ENCODE data around the gene MAP2K6. TPM values are rescaled to one million over a fixed set of nuclear protein-coding genes. Genes with fewer than 3 reads are reported as not detected.

The MAP2K6 gene
- total RNA-seq, 2 experiments from 2014 or later, result 1.6 to 1.7 TPM

DNA sequence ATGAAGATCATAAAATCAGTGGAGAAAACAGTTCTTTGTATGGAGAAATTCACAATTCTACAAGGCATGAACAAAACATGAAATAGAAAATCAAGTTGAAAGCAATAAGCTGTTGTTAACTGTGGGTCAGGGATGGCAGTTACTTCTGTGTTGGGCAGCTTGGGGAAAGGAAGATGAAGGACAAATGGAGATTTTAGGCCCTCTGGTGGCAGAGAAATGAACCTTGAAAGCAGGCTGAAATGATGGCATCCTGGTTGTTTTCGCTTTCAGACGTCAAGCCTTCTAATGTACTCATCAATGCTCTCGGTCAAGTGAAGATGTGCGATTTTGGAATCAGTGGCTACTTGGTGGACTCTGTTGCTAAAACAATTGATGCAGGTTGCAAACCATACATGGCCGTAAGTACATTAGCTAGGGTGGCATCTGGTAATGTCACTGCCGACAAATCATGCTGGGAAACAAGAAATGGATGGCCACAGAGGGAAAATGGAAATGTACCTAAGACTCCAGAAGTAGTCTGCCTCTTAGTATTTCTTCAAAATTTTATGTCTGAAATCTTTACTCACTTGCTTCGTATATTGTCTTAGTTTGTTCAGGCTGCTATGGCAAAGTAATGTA, 108.9 kb downstream of the MAP2K6 start:
- POLR2A ChIA-PET, result no interaction called here

DNA sequence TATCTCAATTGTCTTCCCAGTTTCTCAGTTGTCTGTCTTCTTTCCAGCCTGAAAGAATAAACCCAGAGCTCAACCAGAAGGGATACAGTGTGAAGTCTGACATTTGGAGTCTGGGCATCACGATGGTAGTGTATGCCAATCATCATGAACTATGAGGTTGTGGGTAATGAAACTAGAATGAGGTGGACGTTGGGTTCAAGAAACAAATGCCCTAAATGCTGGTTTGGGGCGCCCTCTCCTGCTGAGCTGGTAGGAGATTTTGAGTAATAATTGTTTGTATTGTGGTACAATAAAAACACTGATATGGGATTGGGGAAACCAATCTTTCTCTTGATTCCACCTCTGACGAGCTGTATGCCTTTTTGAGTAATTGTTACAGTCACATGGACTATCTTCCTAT, 110.4 kb downstream of the MAP2K6 start:
- ChIA-PET POLR2A (no interaction called here), CTCF (interaction anchor here (1.6 kb wide), 1 partner anchor 10 kb away, joined by 5 read pairs; no protein-coding TSS in a partner anchor)

More for the DNA sequence above, 108.9 kb downstream of the MAP2K6 start:
- CTCF ChIA-PET, result interaction anchor here (0.7 kb wide), 1 partner anchor 21 kb away, joined by 3 read pairs; no protein-coding TSS in a partner anchor

DNA sequence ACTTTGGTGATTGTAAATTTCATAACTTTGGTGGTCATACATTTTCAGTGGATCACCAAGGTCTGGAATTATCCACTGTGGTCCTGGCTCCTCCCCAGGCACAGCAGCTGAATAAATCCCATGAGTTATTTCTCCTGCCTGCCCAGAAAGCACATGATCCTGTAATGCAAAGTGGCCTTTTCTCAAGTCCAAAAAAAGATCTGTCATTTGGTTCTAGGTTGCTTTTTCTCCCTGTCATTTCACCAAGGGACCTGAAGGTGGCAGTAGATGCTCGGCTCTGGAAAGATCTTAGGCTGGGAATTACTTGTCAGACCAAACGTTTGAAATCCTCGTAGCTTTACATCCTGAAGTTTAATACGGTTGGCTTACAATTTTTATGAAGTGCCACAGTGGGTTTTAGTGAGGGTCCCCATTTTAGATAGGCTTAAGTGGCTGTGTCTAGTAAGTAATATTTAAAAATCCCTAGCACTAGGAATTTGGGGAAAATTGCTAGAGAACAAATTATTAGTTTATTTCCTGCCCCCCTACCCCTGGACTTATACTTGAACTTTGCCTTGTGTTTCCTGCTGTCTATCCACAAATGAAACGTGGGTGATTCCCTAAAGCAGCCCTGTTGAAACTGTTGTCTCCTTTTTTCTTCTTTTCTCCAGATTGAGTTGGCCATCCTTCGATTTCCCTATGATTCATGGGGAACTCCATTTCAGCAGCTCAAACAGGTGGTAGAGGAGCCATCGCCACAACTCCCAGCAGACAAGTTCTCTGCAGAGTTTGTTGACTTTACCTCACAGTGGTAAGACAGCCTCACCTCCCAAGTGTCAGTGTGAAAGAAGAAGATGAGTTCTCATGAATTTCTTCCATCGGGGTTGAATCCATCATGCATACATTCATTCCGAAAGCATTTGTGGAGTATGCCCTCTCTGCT, 111.7 kb downstream of the MAP2K6 start:
- ChIA-PET CTCF (interaction anchor here (0.6 to 1.4 kb wide), 2 partner anchors 36 to 115 kb away, joined by 3 to 4 read pairs; no protein-coding TSS in a partner anchor), POLR2A (no interaction called here)

DNA sequence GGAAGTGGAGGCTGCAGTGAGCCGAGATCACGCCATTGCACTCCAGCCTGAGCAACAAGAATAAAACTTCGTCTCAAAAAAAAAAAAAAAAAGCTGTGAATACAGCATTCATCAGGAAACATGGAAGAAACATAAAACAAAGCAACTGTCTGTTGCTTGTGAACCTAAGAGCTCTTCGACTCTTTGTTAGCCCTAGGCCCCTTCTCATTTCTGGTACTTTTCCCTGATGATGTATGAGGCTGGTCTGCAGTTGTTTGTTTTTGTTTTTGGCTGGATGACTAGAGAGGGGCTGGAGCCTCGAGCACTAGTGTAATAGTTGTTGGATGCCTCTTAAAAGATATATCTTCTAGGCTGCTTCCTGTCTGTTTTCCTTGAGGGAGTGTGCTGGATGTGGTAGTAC, 113.5 kb downstream of the MAP2K6 start:
- CTCF ChIA-PET, result interaction anchor here (1.1 kb wide), 1 partner anchor 35 kb away, joined by 3 read pairs; no protein-coding TSS in a partner anchor
- POLR2A ChIA-PET, result no interaction called here

DNA sequence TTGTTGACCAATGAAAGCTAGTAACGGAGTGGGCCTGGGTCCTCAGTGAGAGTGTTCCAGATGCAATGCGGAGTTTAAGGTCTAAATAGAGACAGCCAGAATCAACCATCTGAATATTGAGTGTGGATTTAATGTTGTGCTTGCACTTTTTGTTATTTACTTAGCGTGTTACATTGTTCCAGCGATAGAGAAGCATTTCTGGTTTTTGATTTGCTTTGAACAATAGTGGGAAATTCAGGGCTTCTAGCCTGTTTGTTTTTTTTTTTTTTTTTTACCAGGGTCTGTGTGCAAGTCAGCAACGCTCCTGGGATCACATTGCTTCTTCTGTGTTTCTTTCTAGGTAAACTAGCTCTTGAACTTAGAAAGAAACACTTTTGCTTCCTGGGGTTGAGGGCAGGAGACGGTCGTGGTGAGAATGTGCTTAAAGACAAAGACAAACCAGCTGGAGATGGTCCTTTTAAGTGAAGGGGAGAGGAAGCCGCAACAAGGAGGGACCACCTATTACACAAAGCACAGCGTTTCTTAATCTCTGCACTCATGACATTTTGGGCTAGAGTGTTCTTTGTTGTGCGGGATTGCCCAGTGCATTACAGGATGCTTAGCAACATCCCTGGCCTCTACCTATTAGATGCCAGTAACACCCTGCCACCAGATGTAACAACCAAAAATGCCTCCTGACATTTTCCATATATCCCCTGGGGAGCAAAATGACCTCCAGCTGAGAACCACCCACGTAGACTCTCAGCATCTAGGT, 119.2 kb downstream of the MAP2K6 start:
- CTCF ChIA-PET, result interaction anchor here (1.7 kb wide), 1 partner anchor 9 kb away, joined by 5 read pairs; no protein-coding TSS in a partner anchor
- POLR2A ChIA-PET, result no interaction called here

DNA sequence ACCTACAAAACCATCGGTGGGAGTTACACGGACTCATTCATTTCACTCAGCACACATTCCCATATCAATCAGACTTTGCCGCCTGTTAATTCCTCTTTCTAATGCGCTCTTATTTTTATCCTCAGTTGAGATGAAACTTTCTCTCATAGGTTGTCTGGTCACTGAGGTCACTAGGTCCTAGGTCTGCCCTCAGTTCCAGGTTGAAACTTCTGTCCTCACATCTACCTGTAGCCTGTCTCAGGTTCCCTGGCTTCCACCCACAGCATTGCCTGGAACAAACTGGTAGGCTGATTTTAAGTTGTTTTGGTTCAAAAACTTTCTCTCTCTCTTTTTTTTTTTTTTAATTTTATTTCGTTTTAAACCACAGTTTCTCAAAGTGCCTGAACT, 119.7 kb downstream of the MAP2K6 start:
- ChIA-PET CTCF (interaction anchor here (1.7 kb wide), 1 partner anchor 10 kb away, joined by 5 read pairs; no protein-coding TSS in a partner anchor), POLR2A (no interaction called here)

DNA sequence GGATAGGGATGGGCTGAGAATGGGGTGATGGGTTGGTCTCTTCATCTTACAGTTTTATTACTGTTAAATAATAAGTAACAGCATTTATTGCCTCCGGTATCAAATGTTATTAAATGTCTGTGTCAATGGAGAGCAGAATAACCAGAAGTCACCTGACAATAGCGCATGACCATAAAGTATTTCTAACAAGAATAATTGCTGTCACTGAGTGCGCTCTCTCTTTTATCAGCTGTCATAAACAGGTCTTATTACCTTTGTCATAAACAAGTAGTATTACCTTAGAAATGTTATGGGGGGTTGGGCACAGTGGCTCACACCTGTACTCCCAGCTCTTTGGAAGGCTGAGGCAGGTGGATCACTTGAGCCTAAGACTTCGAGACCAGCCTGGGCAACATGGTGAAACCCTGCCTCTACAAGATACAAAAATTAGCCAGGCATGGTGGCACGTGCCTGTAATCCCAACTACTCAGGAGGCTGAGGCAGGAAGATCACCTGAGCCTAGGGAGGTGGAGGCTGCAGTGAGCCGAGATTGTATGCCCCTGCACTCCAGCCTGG, 120.6 kb downstream of the MAP2K6 start:
- ChIA-PET POLR2A (no interaction called here), CTCF (interaction anchor here (1.7 kb wide), 1 partner anchor 10 kb away, joined by 5 read pairs; no protein-coding TSS in a partner anchor)

DNA sequence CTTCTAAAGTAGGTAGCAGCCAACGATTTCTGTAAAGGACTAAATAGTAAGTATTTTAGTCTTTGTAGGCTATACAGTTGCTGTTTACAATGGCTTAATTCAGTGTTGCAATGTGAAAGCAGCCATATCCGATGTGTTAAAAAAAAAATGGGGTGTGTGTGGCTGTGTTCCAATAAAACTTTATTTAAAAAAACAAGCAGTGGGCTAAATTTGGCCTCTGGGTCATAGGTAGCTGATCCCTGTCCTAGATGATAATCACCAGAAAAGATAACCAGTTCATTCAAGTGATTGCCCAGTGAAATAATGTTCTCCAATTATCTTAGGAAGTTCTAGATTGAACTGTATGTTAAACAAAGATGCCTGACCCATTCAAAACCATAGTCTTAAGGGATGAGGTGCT, 124.3 kb downstream of the MAP2K6 start:
- ChIA-PET POLR2A (no interaction called here), CTCF (no interaction called here)

DNA sequence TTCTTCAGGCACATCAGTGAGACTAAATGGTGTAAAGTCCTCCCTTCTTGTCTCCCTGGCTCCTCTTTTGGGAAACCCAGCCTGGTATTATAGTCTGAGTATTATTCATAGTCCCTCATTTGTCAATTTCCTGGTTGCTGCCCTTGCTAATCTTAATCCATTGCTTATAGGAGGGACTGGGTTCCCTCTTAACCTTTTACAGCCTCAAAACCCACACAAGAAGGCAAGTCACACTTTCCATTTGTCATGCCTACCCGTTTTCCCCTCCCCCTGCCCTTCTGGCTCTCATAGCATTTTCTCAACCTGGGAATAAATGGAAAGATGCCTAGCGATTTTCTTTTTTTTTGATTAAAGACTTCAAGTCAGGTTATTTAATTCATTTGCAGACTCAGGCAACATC, 124.8 kb downstream of the MAP2K6 start:
- POLR2A ChIA-PET, result no interaction called here
- CTCF ChIA-PET, result no interaction called here

DNA sequence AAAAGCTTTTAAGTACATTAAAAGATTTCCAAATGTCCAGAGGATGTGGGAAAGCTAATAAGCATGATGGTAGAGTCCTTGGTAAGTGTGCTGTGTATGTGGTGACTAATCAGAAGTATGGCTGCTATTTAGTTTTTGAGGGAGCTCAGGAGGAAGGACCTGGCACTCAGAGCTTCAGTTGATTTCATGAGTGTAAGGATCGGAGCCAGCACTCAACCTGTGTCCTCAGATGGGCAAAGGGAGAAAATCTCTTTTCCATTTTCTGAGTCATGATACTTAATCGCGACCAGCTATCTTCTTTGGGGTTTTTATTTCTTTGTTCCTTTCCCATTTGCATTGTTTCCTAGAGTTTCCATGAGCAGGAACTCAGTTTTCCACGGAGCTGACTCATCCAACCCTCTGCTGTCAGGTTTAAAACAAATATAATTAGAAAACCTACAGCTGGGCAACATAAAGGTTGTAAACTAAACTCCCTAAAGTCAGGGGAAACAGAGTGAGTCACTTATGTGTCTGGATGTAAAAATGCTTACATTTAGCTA, 125.4 kb downstream of the MAP2K6 start:
- CTCF ChIA-PET, result no interaction called here
- POLR2A ChIA-PET, result no interaction called here

DNA sequence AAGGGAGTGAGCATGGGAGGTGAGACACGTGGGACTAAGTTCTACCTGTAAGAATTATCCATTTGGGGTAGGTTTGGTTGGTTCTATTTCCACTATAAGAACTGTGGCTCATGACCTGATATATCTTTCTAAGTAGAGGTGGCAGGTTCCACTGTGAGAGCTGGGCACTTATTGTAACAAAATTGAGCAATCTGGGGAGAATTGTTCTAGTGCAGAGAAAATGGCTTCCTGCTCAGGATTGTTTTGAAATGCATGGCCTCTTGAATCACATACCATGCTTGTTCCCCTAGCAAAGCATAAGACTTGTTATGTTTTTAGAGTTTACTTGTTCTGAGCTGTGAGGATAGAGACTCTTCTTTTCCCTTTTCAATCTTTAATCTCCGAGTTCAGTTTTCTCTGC, 125.9 kb downstream of the MAP2K6 start:
- ChIA-PET CTCF (no interaction called here), POLR2A (no interaction called here)

DNA sequence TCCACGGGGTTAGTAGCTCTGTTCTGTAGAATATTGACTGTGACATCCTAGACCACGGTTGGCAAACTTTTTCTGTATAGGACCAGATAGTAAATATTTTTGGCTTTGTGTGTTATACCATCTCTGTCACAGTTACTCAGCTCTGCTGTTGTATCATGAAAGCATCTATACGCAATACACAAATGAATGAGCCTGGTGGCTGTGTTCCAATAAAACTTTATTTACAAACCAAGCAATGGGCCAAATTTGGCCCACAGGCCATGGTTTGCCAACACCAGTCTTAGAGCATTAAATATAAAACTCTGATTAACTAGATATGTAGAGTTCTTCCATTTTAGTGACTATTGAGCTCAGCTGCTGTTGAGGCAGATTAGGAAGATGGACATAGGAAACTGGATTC, 132.7 kb downstream of the MAP2K6 start:
- ChIA-PET POLR2A (no interaction called here), CTCF (no interaction called here)

DNA sequence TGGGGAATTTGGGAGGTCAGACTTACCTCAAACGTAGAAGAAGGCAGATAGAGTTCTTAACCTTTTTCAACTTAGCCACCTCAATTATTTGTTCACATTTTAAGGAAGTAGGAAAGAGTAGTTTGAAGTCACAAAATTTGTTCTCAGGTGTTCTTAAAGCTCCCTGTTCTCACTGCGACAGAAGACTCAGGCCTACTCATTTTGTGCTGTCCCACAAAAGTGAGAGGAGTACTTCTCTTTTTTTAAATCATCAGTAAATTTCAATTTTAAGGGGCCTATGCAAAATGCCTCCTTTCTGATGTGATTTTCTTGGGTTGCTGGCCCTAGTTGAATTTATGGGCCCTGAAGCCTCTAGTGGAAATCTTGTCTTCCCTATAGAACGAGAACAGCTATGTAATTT, 133.4 kb downstream of the MAP2K6 start:
- POLR2A ChIA-PET, result no interaction called here

DNA sequence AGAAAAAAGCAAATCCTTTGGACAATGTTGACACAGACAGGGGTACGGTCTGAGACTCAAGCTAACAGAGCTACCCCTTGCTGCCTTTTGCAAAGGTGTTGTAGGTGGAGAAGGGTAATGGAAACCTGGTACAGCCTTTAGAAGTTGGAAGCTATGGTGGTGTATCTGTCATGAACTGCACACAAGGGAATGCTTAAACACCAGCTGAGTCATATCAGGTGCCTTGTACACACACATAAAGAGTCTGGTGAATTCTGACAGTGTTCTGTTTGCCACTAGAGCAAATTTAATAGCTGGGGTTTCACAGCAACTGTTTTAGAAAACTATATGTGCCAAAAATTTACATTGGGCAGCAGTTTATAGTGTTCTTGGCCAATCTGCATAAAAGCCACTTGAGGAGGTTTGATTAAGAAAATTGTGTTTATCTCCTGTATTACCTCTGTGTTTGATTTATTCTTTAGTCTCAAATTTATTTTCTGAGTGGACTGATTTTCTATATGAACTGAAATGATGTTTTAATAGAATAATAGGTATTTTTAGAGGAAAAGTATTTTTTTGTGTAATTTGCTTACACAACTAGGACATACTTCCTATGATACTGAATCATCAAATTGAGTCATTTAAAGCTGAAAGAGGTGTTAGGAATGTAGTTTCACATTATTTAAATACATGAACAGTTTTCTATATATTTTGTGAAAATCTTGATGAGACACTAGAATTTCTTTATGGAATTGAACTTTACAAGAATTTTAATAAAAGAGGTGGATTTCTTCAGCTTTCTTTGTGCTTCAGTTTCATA, 136.9 kb downstream of the MAP2K6 start:
- CTCF ChIA-PET, result no interaction called here
- POLR2A ChIA-PET, result no interaction called here

More for the DNA sequence above, 133.4 kb downstream of the MAP2K6 start:
- CTCF ChIA-PET, result no interaction called here

DNA sequence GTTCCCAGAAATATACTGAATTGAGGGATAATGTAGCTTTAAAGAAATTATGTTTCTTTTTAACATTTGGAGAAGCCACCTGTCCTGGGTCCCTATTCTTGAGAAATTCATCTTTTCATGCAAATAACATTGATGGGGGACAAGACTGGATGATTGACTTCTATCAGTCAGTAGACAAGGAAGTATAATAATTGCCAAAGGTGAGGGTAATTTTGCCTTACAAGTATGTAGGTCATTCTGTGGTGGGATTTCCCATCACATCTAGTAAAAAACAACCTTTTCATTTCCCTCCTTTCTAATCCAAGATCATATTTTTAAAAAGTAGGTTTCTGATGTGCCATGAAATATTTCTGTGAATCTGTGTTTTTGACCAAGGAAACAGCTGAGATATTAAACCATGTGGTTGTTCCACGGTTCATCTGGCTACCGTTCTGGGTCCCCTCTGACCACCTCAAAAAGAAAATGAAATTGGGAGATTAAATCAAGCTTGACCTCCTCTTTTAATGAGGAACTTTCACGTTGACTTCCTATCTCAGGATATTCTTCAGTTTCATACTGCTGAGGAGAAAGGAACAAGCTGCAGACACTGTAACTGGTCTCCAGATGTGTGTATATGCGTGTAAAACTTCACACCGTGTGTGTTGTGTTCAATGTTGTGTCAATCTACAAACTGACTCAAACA, 138.6 kb downstream of the MAP2K6 start:
- ChIA-PET CTCF (interaction anchor here (0.6 kb wide), 1 partner anchor 192 kb away, joined by 3 read pairs; no protein-coding TSS in a partner anchor), POLR2A (no interaction called here)

DNA sequence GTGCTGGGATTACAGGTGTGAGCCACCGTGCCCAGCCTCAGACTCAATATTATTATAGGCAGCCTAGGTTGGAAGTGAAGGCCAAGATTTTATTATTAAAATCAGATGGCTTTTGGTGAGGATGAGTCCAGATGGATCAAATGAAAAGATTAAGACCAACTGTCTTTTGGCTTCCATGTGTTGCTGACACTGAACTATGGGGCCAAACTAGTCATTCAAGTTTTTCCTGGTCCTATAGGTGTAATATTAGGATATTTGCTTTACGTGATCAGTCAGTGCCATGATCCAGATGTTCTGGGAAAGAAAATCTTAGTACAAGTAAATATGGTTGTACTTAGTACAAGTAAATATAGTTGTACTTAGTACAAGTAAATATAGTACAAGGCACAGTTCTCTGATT, 140.6 kb downstream of the MAP2K6 start:
- CTCF ChIA-PET, result interaction anchor here (0.7 kb wide), 2 partner anchors 14 to 293 kb away, joined by 3 to 4 read pairs; no protein-coding TSS in a partner anchor
- POLR2A ChIA-PET, result no interaction called here

DNA sequence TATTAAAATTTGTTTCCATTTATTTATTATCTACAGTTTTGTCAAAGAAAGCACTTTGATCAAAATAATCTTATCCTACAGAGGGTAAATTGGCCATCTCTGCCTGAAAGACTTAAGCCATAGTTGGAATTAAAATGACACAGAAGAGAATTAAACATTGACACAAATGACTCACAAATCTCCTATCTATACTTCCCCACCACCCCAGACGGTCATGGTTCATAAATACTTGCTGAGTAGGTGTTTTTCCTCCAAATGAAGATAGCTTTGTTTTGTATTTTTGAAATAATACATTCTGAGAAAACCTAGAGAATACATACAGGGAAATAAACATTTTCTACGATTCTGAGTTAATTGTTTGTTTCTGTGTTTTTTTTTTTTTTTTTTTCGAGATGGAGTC, 142.8 kb downstream of the MAP2K6 start:
- POLR2A ChIA-PET, result no interaction called here
- CTCF ChIA-PET, result no interaction called here

DNA sequence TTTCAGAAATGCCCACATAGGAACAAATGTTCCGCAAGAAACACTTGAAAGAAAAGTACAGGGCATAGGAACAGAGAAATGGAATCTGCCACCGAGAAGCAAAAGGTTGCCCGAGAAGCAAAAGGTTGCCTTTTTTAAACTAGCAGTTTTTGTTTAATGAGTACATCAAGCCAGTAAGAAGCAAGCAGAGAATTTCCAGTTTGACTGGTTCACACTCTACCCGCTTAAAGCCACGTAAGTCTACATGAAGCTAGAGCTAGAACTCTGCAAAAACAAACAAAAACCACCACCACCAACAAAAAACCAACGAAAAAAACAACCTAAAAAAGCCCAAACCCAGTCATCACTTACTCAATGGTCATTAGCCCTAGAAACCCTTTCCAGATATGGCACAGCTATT, 144.3 kb downstream of the MAP2K6 start:
- POLR2A ChIA-PET, result no interaction called here
- CTCF ChIA-PET, result no interaction called here

Measured in activated CD8-positive, alpha-beta memory T cell treated with anti-CD3 and anti-CD28 coated beads for 36 hours (primary cell).